HTERT RPE-1 (cell line): ENCODE data around the gene NOMO2.
"Not testable (repeated sequence)": the region's sequence is repeated elsewhere in the genome, so short reads cannot be mapped to it uniquely, and the experiment has no call there.

ENCODE experiments used
- in situ Hi-C: fragments of 300-500 bp; cut with MboI; formaldehyde crosslinking; loops from 4 replicates; pipeline ENCODE4 v1.14.3; 2020; ENCODE audit warnings: low sequenced_read_pairs

Gene NOMO2

DNA sequence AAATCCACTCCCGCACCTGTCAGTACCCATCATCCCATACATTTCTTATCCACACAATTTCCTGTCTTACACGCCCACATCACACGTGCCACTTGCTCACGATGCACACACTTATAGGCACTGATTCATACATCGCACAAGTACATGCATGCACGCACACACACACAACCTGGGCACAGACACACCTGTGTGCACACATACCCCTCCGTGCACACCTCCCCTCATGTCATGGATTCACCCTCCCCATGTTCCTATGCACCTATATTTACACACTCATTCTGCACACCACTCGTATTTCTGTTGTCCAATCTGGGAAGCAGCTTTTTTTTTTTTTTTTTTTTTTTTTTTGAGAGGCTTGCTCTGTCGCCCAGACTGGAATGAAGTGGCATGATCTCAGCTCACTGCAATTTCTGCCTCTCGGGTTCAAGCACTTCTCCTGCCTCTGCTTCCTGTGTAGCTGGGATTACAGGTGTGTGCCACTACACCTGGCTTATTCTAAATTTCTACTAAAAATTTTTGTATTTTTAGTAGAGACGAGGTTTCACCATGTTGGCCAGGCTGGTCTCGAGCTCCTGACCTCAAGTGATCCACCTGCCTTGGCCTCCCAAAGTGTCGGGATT lies 13.5 kb upstream of the NOMO2 start:
- in situ Hi-C loops, result not testable (repeated sequence)

- in situ Hi-C loops, result not testable (repeated sequence)
Observed at GRCh38 chr16:18573887-18574286, 12.0 kb upstream of the NOMO2 start.

DNA sequence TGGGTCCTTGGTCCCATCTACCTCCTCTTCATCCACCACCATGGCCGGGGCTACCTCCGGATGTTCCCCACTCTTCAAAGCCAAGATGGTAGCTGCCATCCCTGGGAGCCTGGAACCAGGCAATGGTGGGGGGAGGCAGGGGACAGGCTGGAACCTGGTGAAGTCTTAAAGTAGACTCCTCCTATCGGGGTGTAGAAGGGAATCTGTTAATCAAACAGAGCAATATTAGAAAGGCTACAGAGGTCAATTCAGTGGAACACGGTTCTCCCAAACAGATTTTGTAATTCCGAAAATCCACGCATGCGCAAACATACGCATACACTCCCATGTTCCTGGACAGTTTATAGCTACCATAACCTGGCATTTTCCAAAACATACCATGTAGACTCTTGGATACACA lies 11.1 kb upstream of the NOMO2 start:
- in situ Hi-C loops, result not testable (repeated sequence)

- in situ Hi-C loops, result not testable (repeated sequence)
Observed at GRCh38 chr16:18571307-18571850, 9.5 kb upstream of the NOMO2 start.

- in situ Hi-C loops, result not testable (repeated sequence)
Observed at GRCh38 chr16:18570529-18571306, 8.8 kb upstream of the NOMO2 start.

DNA sequence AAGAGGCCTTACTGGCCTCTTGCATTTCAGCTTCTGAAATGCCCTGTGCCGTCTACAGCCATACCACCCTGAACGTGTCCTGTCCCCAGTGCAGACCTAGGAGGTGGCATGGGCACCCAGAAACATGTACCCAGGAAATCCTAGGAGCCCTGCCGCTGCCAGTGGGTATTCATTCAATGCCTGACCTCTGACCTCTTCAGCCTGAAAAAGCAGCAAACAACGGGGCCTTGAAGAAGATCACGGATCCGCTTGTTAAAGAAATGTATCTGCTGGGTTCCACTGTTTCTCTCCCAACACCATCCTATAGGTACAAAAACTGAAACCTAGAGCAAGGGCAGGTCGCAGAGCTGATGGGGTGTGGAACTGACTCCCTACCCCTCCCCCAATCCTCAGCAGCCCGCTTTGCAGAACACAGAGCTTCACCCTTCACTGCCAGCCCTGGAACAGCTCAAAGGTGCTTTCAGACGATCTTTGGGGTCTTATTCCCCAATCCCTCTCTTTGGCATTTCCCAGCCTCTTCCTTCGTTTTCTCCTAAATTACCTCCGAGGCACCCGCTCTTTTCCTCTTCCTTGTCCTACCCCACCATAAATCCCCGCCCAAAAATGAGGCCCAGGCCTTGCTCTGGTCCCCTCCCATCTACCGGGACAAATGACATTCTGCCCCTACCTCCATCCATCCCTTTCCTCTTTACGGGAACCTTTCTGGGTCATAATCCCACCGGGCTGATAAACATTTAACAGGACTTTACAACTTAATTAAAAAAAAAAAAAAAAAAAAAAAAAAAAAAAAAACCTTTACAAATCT lies 1.3 kb downstream of the NOMO2 start:
- in situ Hi-C loops, result not testable (repeated sequence)

- in situ Hi-C loops, result not testable (repeated sequence)
Observed at GRCh38 chr16:18553671-18554070, 8.2 kb downstream of the NOMO2 start.

DNA sequence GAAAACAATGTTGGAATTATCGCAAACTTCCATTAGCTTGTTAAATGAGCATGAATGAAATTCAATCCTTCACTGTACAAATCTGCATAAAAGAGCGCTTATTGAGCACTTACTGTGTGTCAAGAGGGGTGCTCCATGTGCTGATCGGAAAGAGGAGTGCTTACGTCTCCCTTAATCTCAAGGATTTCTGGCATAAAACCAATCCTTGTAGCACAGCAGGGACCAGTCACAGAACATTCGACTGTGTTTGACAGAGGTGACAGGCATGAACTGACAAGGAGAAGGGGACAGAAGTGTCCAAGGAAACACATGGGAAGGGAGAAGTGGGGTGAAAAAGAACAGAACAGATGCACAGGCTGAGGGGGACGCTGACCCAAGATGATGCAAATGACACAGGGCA lies 14.5 kb downstream of the NOMO2 start:
- in situ Hi-C loops, result not testable (repeated sequence)

DNA sequence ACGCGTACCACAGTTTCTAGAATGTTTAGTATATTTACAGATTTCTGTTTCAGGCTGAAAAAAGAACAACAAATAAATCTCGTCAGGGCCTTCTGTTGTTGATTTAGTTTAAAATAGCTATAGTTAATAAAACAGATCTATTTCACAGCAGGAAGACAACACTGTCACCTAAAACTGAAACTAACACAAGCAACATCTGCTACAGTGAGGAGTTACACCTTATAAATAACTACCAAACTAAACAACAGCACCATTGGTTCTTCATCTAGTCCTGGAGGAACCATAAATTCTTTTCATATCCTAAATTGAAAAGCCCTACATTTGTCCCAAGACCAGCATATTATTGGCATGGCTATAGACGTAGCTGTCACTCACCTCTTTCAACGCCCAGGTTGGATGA lies 15.0 kb downstream of the NOMO2 start:
- in situ Hi-C loops, result not testable (repeated sequence)

DNA sequence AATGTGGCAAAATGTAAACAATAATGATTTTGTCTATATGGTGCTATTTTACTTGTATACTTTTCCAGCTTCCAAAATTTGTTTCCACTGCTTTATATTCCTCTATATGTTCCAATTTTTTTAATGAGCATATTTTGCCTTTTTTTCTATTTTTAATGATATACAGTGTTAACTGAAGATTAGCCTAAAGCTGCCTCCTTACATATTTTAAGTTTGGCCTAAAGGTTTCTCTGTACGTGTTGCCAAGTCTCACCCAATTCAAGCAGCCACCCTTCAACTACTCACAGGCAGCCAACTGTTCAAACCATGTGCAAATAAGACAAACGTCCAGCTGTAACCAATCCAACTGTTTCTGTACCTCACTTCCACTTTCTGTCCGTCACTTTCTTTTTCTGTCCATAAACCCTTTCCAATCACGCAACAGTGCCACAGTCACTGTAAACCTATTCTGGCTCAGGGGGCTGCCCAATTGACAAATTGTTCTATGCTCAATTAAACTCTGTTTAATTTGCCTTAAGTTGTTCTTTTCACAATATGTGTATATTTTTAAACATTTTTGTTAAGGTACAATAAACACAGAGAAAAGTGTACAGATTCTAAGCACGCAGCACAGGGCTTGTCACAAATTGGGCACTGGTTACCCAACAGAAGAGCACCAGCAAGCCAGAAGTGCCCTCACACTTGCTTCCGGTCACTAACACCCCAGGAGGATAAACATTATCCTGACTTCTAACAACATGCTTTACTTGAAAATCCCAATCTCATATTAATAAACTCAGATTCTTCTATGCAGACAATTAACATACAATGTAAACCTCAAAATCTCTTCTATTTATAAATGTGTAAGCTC lies 17.4 kb downstream of the NOMO2 start:
- in situ Hi-C loops, result not testable (repeated sequence)

DNA sequence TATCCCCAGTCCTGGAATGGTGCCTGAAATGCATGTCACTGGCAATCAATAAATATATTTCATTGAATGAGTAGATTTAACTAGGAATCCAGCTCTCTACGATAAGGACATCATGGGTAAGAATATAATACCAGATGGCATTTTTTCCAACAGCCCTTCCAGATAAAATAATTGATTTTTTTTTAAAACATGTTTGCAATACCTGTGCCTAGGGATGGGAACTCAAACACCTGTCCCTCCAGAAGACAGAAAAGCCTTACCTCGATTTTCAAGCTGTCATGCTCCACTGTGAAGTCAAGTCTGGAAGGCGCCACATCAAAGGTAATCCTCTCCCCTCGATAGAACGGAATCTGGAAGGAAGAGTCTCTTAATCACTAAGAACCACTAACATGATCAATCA lies 20.0 kb downstream of the NOMO2 start:
- in situ Hi-C loops, result not testable (repeated sequence)

GRCh38 chr16:18537004-18537403 lies 24.9 kb downstream of the NOMO2 start:
- in situ Hi-C loops, result not testable (repeated sequence)

DNA sequence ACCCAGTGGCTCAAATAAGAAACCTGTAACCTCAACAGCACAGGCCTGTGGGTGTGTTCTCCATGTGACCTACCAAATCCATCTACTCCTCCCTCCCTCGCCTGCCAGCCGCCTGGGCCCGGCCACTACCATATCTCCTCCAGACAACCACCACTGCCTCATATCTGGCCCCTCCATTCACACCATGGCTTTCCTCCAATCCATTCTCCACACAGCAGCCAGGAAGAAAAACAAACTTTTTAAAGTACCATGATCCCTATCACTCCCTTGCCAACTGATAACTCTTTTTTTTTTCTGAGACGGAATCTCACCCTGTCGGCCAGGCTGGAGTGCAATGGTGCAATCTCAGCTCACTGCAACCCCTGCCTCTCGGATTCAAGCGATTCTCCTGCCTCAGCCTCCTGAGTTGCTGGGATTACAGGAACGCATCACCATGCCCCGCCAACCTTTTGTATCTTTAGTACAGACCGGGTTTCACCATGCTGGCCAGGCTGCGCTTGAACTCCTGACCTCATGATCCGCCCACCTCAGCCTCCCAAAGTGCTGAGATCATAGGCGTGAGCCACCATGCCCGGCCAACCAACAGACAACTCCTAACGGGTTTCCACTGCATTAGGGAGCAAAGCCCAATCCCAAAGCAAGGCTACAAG lies 26.3 kb downstream of the NOMO2 start:
- in situ Hi-C loops, result not testable (repeated sequence)

GRCh38 chr16:18534308-18534707 lies 27.6 kb downstream of the NOMO2 start:
- in situ Hi-C loops, result not testable (repeated sequence)

DNA sequence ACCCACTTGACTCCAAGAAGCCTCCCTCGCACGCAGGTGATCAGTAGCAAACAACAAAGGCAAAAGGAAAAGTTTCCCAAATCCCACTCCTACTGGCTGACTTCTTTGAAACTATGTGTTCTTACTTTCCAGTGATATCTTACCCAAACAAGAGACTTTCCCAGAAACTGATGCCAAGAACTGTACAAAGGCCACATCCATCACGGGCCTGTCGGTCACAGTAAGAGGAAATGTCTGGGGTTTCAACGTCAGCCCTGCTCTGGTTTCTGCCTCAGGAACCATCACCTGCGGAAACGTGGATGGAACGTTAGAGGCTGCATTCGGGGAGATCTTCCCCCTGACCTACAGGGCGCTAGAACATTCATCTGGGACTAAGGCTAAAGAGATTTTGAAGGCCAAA lies 30.6 kb downstream of the NOMO2 start:
- in situ Hi-C loops, result not testable (repeated sequence)

DNA sequence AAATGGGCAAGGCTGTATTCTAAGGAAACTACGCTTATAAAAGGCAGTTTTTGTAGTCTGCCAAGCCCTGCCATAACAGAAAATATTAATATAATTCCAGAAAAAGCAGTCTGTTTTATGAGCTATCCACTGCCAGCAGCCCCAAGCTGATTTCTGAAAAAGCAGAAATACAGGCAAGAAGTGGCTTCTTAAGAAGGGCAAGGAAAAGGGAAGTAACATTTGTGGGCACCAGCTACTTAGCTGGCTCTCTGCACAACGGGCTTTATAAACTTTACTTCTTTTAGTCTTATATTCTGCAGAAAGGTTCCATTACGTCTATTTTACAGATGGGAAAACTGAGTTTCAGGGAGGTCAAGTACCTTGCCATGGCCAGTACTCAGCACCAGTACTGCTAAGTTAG lies 31.6 kb downstream of the NOMO2 start:
- in situ Hi-C loops, result not testable (repeated sequence)

DNA sequence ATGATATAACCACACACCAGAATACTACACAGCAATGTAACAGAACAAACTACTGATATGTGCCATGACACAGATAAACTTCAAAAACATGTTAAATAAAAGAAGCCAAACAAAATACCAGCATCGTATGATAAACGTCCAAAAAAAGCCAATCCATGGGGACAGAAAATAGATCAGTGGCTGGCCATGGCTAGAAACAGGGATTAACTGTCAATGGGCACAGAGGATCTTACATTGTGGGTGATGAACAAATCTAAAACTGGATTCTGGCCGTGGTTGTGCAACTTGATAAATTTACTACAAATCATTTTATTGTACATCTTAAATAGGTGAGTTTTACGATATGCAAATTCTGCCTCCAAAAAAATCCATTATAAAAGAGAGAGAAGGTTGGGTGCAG lies 35.4 kb downstream of the NOMO2 start:
- in situ Hi-C loops, result not testable (repeated sequence)

DNA sequence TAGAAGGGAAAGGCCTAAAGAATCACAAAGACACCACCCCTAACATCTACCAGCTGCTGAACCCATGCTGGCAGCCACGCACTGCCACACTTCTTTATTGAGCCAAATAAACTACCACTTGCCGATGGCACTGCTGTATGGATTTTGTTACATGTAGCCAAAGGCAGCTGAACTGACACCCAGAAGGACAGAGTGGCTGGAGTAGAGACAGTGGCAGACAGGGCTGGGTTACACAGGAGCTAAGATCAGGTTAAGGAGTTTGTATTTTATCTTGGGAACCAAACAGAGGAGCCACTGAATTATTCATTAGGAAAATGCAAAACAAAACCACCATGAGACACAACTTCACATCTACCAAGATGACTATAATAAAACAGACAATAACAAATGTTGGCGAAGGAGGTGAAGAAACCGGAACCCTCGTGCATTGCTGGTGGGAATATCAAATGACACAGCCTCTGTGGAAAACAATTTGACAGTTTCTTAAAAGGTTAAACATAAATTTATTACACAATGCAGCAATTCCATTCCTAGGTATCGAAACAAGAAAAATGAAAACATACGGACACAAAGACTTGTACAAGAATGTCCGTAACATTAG lies 35.9 kb downstream of the NOMO2 start:
- in situ Hi-C loops, result not testable (repeated sequence)

GRCh38 chr16:18522637-18523036 lies 39.3 kb downstream of the NOMO2 start:
- in situ Hi-C loops, result not testable (repeated sequence)
